Stimulated activated CD8-positive, alpha-beta memory T cell treated with anti-CD3 and anti-CD28 coated beads, Interleukin-2, amount 100 ng/mL, for 48 hours (primary cell): ENCODE results near the gene PAK1.

Experiments used
- DNase-seq, 2 donors: peaks; one replicate each; pipeline ENCODE4 v3.0.0-alpha.2; 2020; ENCODE audit warnings: low read depth in 2 of 2

PAK1 gene

GRCh38 chr11:77372726-77373125 is 101.2 kb downstream of the PAK1 start:
- DNase-seq = no peak

- no peak for DNase-seq
These were observed 102.2 kb downstream of the PAK1 start for GRCh38 chr11:77371646-77372045.

GRCh38 chr11:77370217-77370616 is 103.7 kb downstream of the PAK1 start:
- no peak for DNase-seq

- no peak for DNase-seq
These were observed 112.7 kb downstream of the PAK1 start for GRCh38 chr11:77361184-77361583.

- DNase-seq = no peak
These were observed 114.4 kb downstream of the PAK1 start for GRCh38 chr11:77359481-77359880.

- DNase-seq = no peak
These were observed 120.8 kb downstream of the PAK1 start for GRCh38 chr11:77353131-77353530.

GRCh38 chr11:77351281-77351886 is 122.5 kb downstream of the PAK1 start:
- DNase-seq = no peak

GRCh38 chr11:77347948-77348347 is 125.9 kb downstream of the PAK1 start:
- DNase-seq = no peak

- DNase-seq = no peak
These were observed 126.8 kb downstream of the PAK1 start for GRCh38 chr11:77346906-77347603.

GRCh38 chr11:77345621-77346020 is 128.3 kb downstream of the PAK1 start:
- no peak for DNase-seq

- no peak for DNase-seq
These were observed 133.4 kb downstream of the PAK1 start for GRCh38 chr11:77340501-77340900.

- DNase-seq = no peak
These were observed 141.6 kb downstream of the PAK1 start for GRCh38 chr11:77332259-77332658.

- no peak for DNase-seq
These were observed 148.7 kb downstream of the PAK1 start for GRCh38 chr11:77325159-77325558.

GRCh38 chr11:77324508-77324907 is 149.4 kb downstream of the PAK1 start:
- DNase-seq = no peak

GRCh38 chr11:77322926-77323590 is 150.8 kb downstream of the PAK1 start:
- DNase-seq = no peak

- DNase-seq = no peak
These were observed 151.4 kb downstream of the PAK1 start for GRCh38 chr11:77322506-77322905.

- DNase-seq = no peak
These were observed 153.5 kb downstream of the PAK1 start for GRCh38 chr11:77320351-77320750.

- DNase-seq = no peak
These were observed 155.3 kb downstream of the PAK1 start for GRCh38 chr11:77318600-77318999.

GRCh38 chr11:77316733-77317342 is 157.1 kb downstream of the PAK1 start:
- DNase-seq = no peak

- no peak for DNase-seq
These were observed 161.8 kb downstream of the PAK1 start for GRCh38 chr11:77312107-77312506.

GRCh38 chr11:77311701-77312100 is 162.2 kb downstream of the PAK1 start:
- no peak for DNase-seq

GRCh38 chr11:77310721-77311120 is 163.2 kb downstream of the PAK1 start:
- no peak for DNase-seq
